ENCODE results near the gene MGAT1.

Gene MGAT1

DNA sequence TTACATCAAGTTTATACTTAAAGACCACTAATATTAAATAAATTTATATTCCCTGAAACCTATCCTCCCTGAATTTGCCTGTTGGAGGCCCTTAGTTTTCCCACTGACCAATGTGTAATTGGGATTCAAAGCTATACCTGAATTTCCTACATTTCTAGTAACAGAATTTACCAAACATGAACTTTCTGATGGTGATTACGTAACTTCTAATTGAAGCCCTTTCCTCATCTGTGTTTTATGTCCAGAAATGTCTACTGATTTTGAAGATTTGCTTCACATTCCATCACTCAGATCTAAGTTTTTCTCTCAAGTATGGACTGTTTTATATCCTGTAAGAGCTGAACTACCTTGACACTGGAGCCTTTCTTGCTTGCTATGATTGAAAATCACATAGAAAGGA is 45.7 kb upstream of the MGAT1 start:
- no peak overlapping the region for H3K4me3 ChIP-seq (ENCODE audit: severe bottlenecking)
- TF ChIP-seq CTCF (IDR thresholded peaks at IDR 0.05; ENCODE audit: poor library complexity, severe bottlenecking), result no peak
- H3K27ac ChIP-seq (ENCODE audit: poor library complexity, severe bottlenecking), result no peak overlapping the region
- H3K4me1 ChIP-seq (ENCODE audit: insufficient read depth, poor library complexity, severe bottlenecking), result no peaks in the 10 kb centered on the region
- peaks cover 34% of the 10 kb centered on the region for H3K9me3 ChIP-seq (ENCODE audit: severe bottlenecking)
- peaks cover 60% of the 10 kb centered on the region for H3K36me3 ChIP-seq (ENCODE audit: low read depth)
- ATAC-seq (ENCODE audit: low read depth), result no peak
- DNase-seq (ENCODE audit: low spot score), result no peak
- no peaks in the 10 kb centered on the region for H3K27me3 ChIP-seq (ENCODE audit: insufficient read depth, poor library complexity, severe bottlenecking)

DNA sequence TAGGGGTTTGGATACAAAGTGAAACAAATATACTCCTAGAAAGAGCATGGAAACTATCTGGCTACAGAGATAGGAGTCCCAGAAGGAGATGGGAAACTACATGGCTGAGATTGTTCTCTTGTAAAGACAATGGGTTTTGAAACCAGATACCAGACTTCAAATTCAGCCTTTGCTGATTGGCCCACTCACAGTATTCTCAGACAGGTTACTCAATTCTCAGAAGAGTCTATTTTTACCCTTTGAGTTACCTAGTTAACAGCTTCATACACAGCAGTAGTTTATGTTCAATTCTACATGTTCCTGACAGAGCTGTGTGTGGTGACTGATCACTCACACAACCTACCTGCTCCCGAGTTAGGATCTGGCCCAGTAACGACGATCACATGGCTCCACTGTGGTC is 44.4 kb upstream of the MGAT1 start:
- DNase-seq (ENCODE audit: low spot score) (no peak), ATAC-seq (ENCODE audit: low read depth) (no peak)
- Histone ChIP-seq H3K27me3 (ENCODE audit: insufficient read depth, poor library complexity, severe bottlenecking) (no peaks in the 10 kb centered on the region), H3K9me3 (ENCODE audit: severe bottlenecking) (peaks cover 29% of the 10 kb centered on the region), H3K36me3 (ENCODE audit: low read depth) (peaks cover 48% of the 10 kb centered on the region), H3K4me1 (ENCODE audit: insufficient read depth, poor library complexity, severe bottlenecking) (no peaks in the 10 kb centered on the region), H3K4me3 (ENCODE audit: severe bottlenecking) (no peak overlapping the region), H3K27ac (ENCODE audit: poor library complexity, severe bottlenecking) (no peak overlapping the region)
- no peak for TF ChIP-seq CTCF (IDR thresholded peaks at IDR 0.05; ENCODE audit: poor library complexity, severe bottlenecking)

- Histone ChIP-seq H3K4me3 (ENCODE audit: severe bottlenecking) (no peak overlapping the region), H3K36me3 (ENCODE audit: low read depth) (peaks cover 26% of the 10 kb centered on the region), H3K4me1 (ENCODE audit: insufficient read depth, poor library complexity, severe bottlenecking) (no peaks in the 10 kb centered on the region), H3K9me3 (ENCODE audit: severe bottlenecking) (peaks cover 8% of the 10 kb centered on the region), H3K27me3 (ENCODE audit: insufficient read depth, poor library complexity, severe bottlenecking) (no peaks in the 10 kb centered on the region), H3K27ac (ENCODE audit: poor library complexity, severe bottlenecking) (no peak overlapping the region)
- DNase-seq (ENCODE audit: low spot score), result no peak
- peak; percentile 6; the same call in 1 of the 3 replicates for ATAC-seq (ENCODE audit: low read depth)
- TF ChIP-seq CTCF (IDR thresholded peaks at IDR 0.05; ENCODE audit: poor library complexity, severe bottlenecking), result no peak
Measured at GRCh38 chr5:180844858-180845257, 42.3 kb upstream of the MGAT1 start.

- Histone ChIP-seq H3K27me3 (ENCODE audit: insufficient read depth, poor library complexity, severe bottlenecking) (no peaks in the 10 kb centered on the region), H3K4me1 (ENCODE audit: insufficient read depth, poor library complexity, severe bottlenecking) (no peaks in the 10 kb centered on the region), H3K4me3 (ENCODE audit: severe bottlenecking) (no peak overlapping the region), H3K9me3 (ENCODE audit: severe bottlenecking) (peaks cover 6% of the 10 kb centered on the region), H3K27ac (ENCODE audit: poor library complexity, severe bottlenecking) (no peak overlapping the region), H3K36me3 (ENCODE audit: low read depth) (peaks cover 22% of the 10 kb centered on the region)
- DNase-seq (ENCODE audit: low spot score), result no peak
- TF ChIP-seq CTCF (IDR thresholded peaks at IDR 0.05; ENCODE audit: poor library complexity, severe bottlenecking), result no peak
- no peak for ATAC-seq (ENCODE audit: low read depth)
Measured at GRCh38 chr5:180844432-180844831, 41.8 kb upstream of the MGAT1 start.

DNA sequence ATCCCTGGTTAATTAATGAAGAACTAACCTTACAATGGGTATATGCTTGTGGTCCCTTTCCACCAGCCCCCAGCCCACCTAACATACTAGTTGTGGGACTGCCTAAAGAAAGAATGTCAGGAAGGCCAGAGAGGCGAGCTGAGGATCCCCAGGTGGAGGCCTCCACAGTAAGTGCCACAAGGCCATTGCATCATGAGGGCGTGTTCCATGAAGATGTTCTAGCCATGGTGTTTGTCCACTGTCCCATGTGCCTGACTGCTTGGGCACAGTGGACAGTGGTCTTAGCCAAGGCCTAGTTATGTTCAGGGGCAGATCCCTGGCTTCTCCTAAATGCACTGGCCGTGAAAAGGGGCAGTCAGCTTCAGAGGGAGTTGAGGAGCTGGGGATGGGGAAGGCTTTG is 37.3 kb upstream of the MGAT1 start:
- H3K27me3 ChIP-seq (ENCODE audit: insufficient read depth, poor library complexity, severe bottlenecking), result no peaks in the 10 kb centered on the region
- ATAC-seq (ENCODE audit: low read depth) (no peak), DNase-seq (ENCODE audit: low spot score) (no peak)
- no peak overlapping the region for H3K27ac ChIP-seq (ENCODE audit: poor library complexity, severe bottlenecking)
- no peaks in the 10 kb centered on the region for H3K9me3 ChIP-seq (ENCODE audit: severe bottlenecking)
- no peak overlapping the region for H3K4me3 ChIP-seq (ENCODE audit: severe bottlenecking)
- H3K4me1 ChIP-seq (ENCODE audit: insufficient read depth, poor library complexity, severe bottlenecking), result no peaks in the 10 kb centered on the region
- H3K36me3 ChIP-seq (ENCODE audit: low read depth), result peaks cover 3% of the 10 kb centered on the region; the same call in 1 of the 2 replicates
- TF ChIP-seq CTCF (IDR thresholded peaks at IDR 0.05; ENCODE audit: poor library complexity, severe bottlenecking), result no peak
